GM12891 (cell line): ENCODE measurements around the gene MAD1L1.
"Not testable (repeated sequence)": the region's sequence is repeated elsewhere in the genome, so short reads cannot be mapped to it uniquely, and the experiment has no call there.

ENCODE experiments used
- DNase-seq: peaks from one replicate; pipeline ENCODE4 v3.0.0; 2011; ENCODE audit warnings: low spot score; ENCODE audit not compliant: insufficient read length
- FAIRE-seq: peaks from 2 replicates; lab custom pipeline; 2011; peaks lifted over from hg19 to GRCh38; lab: Jason Lieb, UNC
- PAX5 ChIP-seq: IDR thresholded peaks from 2 replicates; pipeline ENCODE4 v1.6.1; 2011; ENCODE audit warnings: low read length, moderate library complexity, mild to moderate bottlenecking; ENCODE audit not compliant: insufficient read depth, severe bottlenecking
- POLR2A ChIP-seq: IDR thresholded peaks from 2 replicates; pipeline ENCODE4 v1.6.1; 2011; ENCODE audit warnings: low read depth, low read length, control low read depth
- POLR2AphosphoS5 ChIP-seq: IDR thresholded peaks from 2 replicates; pipeline ENCODE4 v1.6.1; 2011; ENCODE audit warnings: low read depth, low read length, control low read depth
- POU2F2 ChIP-seq: IDR thresholded peaks from 2 replicates; pipeline ENCODE4 v1.6.1; 2011; ENCODE audit warnings: low read depth, mild to moderate bottlenecking, control low read depth, low read length, moderate library complexity
- SPI1 ChIP-seq: IDR thresholded peaks from 2 replicates; pipeline ENCODE4 v1.6.1; 2011; ENCODE audit warnings: low read depth, low read length, control low read depth
- TAF1 ChIP-seq: IDR thresholded peaks from 2 replicates; pipeline ENCODE4 v1.6.1; 2011; ENCODE audit warnings: low read depth, low read length, control low read depth

Gene MAD1L1

DNA sequence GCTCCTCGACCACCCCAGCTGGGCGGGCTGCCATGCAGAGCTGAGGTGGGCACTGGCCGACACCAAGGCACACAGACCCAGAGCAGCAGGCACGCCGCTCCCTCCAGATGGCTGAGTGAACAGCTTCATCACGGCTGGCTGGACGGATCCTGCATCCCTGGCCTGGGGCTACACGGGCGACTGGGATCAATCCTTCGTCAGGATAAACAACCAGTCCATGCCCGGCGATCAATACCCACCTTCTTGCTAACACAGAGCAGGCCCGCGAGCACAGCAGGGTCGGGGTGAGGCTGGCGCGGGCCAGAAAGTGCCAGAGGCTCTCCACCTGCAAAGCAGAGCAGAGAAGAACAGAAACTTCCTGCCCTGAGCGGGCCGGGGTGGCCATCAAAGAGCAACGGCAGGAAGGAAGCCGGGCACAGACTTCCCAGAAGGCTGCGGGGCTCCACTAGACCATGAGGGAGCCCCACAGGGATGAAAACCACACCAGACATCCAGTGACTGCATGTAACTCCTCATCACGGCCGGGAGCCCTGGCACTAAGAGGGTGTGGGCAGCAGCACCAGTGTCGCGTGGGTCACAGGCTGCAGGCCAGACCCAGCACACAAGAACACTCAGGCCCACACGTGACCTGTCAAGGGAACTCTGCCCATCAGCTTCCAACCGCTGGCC lies 166.4 kb downstream of the MAD1L1 start:
- no peak for TF ChIP-seq POLR2AphosphoS5
- no peak for TF ChIP-seq POU2F2
- TF ChIP-seq SPI1: no peak
- no peak for TF ChIP-seq PAX5
- no peak for TF ChIP-seq TAF1
- no peak for TF ChIP-seq POLR2A
- FAIRE-seq: no peak
- no peak for DNase-seq

DNA sequence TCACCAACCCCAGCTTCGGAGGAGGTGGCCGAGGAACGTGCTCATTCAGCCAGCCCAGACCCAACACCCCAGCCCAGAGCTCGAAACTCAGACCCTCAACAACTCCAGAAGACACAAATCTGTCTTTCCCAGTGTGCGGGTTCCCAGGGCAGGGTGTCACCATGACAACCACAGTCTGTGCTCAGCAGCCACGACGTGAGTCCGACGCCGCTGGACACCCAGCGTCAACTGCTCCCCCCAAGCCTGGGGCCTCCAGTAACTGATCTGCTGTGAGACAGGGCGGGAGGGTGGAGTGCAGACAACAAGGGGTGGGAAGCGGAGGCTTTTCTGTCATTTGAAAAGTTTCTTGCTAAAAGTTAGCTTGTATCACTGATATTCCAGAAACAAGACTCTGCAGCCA lies 167.2 kb downstream of the MAD1L1 start:
- TF ChIP-seq PAX5 (no peak), POLR2A (no peak), SPI1 (no peak), TAF1 (no peak), POLR2AphosphoS5 (no peak), POU2F2 (no peak)
- FAIRE-seq (no peak), DNase-seq (no peak)

DNA sequence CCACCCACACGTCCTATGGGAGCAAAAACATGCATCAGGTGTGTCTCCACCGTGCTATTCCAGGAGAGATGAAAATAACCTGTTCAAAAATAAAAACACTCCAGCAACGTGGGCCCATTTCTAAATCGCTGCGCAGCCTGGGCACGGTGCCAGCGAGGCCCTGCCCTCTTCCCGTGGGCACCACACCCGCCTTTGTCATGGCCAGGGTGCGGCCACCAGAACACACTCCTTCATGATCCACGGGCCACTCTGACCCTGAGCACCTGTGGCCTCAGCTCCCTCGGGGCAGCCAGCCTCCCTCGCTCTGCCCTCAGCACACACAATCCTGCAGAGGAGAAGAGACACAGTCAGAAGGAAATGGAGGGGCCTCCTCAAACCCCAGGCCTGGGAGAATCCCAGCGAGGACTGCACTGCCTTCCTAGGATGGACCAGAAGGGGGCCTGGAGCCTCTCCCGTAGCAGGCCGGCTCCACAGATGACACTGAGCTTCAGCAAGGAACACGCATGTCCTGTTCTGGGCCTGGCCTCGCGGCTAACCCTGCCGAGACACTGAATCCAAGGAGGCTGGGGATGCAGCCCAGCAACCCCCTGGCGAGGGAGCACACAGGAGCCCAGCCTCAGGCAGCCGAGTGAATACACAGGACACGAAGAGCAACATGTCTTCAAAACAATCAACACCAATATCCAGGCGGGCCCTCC lies 169.0 kb downstream of the MAD1L1 start:
- TF ChIP-seq POLR2AphosphoS5 (no peak), POU2F2 (no peak), PAX5 (no peak), POLR2A (no peak), TAF1 (no peak), SPI1 (no peak)

DNA sequence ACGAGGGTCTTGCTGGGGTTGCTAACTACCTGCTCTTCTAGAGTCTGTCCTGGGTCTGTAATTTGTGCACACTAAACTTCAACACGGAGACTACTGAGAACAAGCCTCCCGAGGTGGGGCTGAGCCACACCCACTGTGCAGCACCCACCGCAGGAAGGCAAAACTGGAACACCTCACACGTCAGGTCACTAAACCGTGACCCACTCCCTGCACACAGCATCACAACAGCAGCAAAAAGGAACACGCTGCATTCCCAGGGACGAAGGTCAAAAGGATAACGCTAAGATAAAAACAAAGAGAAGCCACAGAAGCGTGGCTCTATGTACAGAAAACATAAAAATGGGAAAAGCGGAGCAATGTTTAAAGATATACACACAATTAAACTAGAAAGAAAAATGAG lies 170.1 kb downstream of the MAD1L1 start:
- no peak for DNase-seq
- FAIRE-seq: no peak
- TF ChIP-seq PAX5 (no peak), POU2F2 (no peak), POLR2AphosphoS5 (no peak), TAF1 (no peak), SPI1 (no peak), POLR2A (no peak)

More for the DNA sequence above, 169.0 kb downstream of the MAD1L1 start:
- no peak for DNase-seq
- FAIRE-seq: no peak

DNA sequence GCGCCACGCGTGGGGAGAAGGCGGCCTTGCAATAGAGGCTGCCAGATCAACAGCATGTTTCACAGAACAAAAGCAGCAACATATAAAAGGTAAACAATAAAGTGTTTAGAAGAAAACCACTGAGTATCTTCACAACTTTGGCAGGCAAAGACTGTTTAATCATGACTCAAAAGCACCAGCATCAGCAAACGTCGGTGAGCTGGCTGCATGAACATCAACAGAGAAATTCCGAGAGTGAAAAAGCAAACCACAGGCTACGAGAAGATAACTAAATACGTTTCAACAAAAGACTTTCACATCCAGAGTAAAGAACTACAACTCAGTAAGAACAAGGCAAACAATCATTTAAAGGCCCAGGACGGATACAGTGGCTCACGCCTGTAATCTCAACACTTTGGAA lies 172.0 kb downstream of the MAD1L1 start:
- TF ChIP-seq POU2F2: no peak
- no peak for TF ChIP-seq PAX5
- no peak for TF ChIP-seq SPI1
- no peak for TF ChIP-seq POLR2A
- TF ChIP-seq POLR2AphosphoS5: no peak
- no peak for TF ChIP-seq TAF1
- no peak for DNase-seq
- FAIRE-seq: no peak

DNA sequence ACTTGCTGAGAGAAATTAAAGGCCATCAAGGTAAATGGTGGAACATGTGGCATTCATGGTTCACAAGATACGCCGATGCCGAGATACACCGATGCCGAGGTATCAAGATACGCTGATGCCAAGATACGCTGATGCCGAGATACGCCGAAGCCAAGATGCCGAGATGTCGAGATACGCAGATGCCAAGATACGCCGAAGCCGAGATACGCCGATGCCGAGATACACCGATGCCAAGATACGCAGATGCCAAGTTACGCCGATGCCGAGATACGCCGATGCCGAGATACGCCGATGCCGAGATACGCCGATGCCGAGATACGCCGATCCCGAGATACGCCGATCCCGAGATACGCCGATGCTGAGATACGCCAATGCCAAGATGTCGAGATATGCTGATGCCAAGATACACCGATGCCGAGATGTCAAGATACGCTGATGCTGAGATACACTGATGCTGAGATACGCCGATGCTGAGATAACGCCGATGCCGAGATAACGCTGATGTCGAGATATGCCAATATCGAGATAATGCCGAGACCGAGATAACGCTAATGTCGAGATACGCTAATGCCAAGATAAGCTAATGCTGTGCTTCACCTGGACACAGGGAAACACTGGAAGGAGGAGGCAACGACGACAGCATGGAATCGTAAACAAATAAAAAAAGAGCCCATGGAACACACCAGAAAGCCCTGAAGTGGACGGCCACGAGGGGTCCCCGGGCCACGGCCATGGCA lies 172.6 kb downstream of the MAD1L1 start:
- no peak for TF ChIP-seq SPI1
- no peak for TF ChIP-seq TAF1
- no peak for DNase-seq
- FAIRE-seq: peak; percentile 9

DNA sequence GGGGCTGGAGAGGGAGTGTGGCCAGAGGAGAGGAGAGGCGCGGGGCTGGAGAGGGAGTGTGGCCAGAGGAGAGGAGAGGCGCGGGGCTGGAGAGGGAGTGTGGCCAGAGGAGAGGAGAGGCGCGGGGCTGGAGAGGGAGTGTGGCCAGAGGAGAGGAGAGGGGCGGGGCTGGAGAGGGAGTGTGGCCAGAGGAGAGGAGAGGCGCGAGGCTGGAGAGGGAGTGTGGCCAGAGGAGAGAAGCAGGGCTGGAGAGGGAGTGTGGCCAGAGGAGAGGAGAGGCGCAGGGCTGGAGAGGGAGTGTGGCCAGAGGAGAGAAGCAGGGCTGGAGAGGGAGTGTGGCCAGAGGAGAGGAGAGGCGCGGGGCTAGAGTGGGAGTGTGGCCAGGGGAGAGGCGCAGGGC lies 174.5 kb downstream of the MAD1L1 start:
- DNase-seq, FAIRE-seq: not testable (repeated sequence)

DNA sequence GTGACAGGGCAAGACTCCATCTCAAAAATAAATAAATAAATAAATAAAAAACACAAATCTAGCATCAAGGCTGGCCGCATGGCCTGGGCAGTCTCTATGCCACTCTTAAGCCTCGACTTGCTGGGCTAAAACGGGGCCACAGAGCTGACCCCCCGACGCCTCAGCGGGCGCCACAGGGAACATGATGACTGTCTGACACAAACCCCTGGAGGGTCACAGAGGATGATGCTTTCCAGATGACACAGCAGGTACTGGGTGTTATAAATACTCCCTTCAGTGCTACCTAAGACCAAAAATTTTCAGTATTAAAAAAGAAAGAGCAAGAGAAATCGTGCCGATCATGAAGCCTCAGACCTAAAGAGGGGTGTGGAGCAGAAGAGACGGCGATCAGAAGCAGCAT lies 176.8 kb downstream of the MAD1L1 start:
- DNase-seq (no peak), FAIRE-seq (no peak)
- TF ChIP-seq SPI1 (no peak), POLR2A (no peak)

DNA sequence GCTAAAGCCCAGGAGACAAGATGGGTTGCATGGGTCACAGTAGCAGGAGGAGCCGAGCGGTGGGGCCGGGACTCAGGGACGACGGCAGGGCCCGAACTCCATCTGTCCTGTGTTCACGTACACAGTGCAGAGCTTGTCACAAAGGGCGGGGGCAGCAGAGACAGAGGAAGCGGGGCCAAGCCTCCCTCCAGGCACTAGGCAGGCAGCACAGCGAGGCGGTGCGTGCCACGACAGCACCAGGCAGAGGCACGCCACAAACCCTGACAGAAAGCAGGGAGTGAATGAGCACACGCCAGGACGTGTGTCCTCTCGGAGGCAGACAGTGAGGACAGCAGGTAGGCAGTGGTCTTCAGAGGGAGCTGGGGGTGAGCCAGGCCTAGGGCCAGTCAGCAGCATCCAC lies 177.8 kb downstream of the MAD1L1 start:
- DNase-seq (no peak), FAIRE-seq (no peak)
- TF ChIP-seq SPI1 (no peak), POLR2A (no peak), POU2F2 (no peak), POLR2AphosphoS5 (no peak), TAF1 (no peak)

DNA sequence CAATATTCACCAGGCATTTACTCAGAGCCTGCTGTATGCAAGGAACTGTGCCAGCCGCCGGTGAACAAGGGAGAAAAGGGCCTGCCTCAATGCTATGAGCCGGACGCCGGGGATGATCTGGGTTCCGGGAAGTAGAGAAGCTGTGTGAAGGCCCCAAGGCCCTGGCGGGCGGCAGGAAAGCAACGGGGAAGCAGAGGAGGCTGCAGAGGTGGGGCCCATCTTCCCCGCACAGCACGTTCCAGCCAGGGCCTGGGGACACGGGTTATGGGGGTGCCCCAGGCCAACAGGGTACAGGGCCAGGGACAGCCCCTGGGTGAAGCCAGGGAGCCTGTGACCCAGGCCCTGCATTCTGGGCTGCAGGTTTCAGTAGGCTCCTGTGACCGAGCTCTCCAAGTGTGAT lies 179.3 kb downstream of the MAD1L1 start:
- FAIRE-seq: no peak
- no peak for TF ChIP-seq PAX5
- TF ChIP-seq SPI1: no peak
- no peak for TF ChIP-seq POLR2AphosphoS5
- no peak for TF ChIP-seq POU2F2
- TF ChIP-seq POLR2A: no peak
- no peak for TF ChIP-seq TAF1

More for the DNA sequence above, 179.3 kb downstream of the MAD1L1 start:
- DNase-seq: no peak
